ENCODE data around the gene ST7L.
A peak's percentile ranks its signal among the peaks of the same experiment; 100 is the strongest.
"Not testable (repeated sequence)": the region's sequence is repeated elsewhere in the genome, so short reads cannot be mapped to it uniquely, and the experiment has no call there.

ST7L gene, protein sequence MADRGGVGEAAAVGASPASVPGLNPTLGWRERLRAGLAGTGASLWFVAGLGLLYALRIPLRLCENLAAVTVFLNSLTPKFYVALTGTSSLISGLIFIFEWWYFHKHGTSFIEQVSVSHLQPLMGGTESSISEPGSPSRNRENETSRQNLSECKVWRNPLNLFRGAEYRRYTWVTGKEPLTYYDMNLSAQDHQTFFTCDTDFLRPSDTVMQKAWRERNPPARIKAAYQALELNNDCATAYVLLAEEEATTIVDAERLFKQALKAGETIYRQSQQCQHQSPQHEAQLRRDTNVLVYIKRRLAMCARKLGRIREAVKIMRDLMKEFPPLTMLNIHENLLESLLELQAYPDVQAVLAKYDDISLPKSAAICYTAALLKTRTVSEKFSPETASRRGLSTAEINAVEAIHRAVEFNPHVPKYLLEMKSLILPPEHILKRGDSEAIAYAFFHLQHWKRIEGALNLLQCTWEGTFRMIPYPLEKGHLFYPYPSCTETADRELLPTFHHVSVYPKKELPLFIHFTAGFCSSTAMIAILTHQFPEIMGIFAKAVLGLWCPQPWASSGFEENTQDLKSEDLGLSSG

GRCh38 chr1:112618721-112619517, at the start of gene ST7L:
Gene ST7L (minus strand): TSS chr1:112619141. CDS start chr1:112619113, 28 bp downstream.
- DNase-seq, result peak; percentile 39 to 41

DNA sequence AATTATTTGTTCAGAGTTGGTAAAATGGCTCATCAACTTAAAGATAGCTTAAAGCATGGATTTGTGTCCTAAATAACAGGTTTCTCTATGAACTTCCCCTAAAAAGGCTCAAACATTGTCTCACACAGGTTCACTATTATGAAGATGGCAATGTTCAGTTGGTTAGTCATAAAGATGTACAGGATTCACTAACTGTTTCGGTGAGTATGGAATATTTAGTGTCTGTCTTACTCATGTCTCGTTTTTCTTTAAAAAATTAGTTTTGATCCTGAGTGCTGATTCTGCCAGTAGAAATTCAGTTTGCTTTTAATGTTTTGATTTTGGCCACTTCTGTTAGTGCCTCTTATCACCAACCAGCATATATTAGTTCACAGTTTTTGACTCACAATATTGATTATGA, 48.0 kb upstream of the ST7L start:
- DNase-seq, result no peak

DNA sequence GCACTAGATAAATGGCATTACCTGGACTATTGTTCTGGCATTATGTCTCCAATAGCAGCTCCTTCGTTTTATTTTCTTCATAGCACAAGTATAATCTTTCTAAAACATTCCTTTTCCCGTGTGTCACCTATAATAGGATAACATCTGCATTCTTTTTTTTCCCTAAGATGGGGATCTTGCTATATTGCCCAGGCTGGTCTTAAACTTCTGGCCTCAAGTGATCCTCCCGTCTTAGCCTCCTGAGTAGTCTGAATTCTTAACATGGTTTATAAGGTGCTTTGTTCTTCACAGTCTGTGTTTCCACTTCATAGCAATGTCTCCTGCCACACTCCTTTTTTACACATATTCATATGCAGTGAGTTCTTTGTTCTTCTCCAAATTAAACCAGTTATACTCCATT, 46.9 kb upstream of the ST7L start:
- DNase-seq, result no peak

DNA sequence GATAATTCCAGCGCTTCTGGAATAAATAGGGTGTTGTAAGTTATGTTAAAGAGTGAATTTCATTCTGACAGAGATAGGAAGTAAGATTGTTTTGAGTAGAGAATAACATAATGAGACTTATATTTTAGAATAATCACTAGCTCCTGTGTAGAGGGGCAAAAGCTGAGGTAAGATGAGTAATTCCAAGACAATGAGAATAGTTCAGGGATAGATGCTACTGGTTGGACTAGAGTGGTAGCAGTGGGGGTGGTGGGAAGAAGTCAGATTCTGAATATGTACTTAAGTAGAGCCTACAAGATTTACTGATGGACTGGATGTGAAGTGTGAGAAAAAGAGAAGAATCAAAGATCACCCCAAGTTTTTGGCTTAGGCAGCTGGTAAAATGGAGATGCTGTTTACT, 32.3 kb upstream of the ST7L start:
- DNase-seq, result no peak

GRCh38 chr1:112646225-112646624, 27.3 kb upstream of the ST7L start:
- no peak for DNase-seq

DNA sequence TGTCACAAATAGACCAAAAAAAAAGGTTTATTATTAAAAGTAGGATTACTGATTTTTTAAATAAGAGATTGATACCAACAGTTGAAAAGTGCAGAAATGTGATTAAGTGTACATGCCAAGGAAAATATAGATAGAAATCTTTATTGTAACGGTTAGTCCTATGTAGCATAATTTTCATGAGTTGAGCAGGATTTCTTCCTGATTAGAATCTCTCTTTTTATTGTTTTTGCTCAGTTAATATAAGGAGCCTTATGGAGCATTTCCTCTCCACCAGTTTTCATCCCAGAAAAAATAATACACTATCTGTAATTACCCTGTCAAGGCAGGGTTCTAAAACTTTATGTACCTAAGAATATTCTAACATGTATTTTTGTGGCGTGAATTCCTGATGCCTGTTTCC, 24.1 kb upstream of the ST7L start:
- no peak for DNase-seq

DNA sequence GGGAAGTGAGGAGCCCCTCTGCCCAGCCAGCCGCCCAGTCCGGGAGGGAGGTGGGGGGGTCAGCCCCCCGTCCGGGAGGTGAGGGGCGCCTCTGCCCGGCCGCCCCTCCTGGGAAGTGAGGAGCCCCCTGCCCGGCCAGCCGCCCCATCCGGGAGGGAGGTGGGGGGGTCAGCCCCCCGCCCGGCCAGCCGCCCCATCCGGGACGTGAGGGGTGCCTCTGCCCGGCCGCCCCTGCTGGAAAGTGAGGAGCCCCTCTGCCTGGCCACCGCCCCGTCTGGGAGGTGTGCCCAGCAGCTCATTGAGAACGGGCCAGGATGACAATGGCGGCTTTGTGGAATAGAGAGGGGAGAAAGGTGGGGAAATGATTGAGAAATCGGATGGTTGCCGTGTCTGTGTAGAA, 21.5 kb upstream of the ST7L start:
- not testable (repeated sequence) for DNase-seq

GRCh38 chr1:112638110-112638428, 19.1 kb upstream of the ST7L start:
- no peak for DNase-seq

DNA sequence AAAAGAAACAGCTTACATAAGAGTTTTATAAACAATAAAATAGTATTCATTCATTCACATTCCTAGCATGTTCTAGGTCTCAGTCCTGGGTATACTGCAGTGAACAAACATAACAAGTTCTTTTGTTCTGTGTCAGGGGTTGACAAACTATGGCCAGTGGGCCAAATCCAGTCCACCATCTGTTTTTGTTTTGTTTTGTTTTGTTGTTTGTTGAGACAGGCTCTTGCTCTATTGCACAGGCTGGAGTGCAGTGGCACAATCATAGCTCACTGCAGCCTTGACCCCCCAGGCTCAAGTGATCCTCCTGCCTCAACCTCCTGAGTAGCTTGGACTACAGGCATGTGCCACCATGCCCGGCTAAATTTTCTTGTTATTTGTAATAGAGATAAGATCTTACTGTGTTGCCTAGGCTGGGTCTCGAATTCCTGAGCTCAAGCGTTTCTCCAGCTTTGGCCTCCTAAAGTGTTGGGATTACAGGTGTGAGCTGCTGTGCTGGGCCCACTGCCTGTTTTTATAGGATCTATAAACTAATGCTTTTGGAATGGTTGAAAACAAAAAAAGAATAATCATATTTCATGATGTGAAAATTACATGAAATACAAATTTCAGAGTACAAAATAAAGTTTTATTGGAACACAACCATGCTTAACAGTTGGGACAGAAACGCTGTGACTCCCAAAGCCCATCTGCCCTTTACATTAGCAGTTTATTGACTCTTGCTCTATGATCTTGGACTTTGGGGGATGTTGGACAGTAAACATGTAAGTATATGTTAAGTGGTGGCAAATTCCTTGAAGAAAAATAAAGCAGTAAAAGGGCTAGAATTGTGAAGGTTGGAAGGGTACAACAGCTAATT, 18.5 kb upstream of the ST7L start:
- no peak for DNase-seq

DNA sequence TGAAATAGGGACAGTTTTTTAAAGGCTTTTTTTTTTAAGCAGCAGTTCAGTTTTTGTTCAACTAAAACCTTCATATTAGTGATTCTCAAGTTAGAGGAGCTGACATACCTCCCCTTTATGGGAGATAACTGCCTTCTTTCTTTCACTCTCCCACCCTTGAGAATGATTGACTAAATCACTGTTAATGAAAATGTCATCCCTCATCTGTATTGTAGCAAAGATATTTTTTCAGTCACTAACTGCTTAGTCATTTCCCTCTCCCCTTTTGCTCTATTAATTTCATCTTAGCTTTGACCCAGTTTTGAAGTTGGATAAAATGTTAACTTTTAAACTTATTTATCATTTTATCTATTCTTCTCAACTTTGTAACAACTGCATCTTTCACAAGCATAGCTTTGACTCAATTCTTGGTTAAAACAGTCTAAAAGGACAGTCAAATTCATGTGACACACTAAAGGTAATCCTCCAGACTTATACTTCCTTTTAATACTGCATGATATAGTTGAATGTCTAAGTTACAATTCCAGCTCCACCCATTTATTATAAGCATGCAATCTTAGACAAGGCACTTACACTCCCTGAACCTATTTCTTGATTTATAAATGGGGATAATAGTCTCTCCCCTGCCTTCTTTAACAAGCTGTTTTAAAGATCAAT, 17.8 kb upstream of the ST7L start:
- no peak for DNase-seq

DNA sequence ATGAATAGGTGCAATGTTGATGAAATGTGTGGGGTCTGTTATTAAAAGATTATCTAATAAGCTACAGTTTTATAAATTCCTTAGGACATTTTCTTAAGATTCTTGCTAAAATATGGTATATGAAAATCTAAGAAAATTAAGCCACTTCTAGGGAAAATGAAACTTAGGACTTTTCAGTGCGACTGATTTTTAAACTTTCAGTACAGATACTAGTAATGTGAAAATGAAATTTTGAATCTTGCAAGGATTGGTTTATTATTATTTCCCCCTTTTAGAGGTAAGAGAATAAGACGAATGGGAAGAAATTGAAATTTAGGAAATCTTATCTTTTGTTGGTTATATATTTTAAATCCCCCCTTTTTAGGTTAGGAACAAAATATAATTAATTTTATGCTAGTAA, 17.1 kb upstream of the ST7L start:
- DNase-seq, result no peak

DNA sequence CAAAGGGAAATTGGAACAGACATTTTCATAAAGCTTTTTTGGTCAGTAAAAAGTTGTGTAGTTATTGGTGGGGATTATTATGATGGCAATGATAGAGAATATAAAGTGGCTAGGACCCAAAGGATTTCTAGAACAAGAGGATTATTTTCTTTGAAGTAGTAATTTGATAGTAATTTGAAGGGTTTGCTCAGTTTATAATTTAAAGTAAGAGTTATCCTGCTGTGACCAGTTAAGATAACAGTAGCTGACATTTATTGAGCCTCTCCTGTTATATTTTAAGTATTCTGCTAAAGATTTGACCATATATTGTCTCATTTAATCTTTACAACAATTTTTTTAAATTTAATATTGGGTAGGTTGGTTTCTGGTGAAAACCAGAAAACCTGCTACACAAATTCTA, 15.4 kb upstream of the ST7L start:
- no peak for DNase-seq

DNA sequence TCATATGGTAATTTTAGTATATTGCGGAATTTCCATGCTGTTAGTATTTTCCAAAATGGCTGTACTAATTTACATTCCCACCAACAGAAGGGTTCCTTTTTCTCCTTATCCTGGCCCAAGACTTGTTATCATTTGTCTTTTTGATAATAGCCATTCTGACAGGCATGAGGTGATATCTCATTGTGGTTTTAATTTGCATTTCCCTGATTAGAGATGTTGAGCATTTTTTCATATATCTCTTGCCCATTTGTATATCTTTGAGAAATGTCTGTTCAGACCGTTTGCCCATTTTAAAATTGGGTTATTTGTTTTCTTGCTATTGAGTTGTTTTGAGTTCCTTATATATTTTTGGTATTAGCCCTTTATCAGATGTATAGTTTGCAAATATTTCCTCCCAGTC, 14.7 kb upstream of the ST7L start:
- no peak for DNase-seq

- no peak for DNase-seq
These were observed 10.3 kb upstream of the ST7L start for GRCh38 chr1:112629256-112629655.

GRCh38 chr1:112628516-112628915, 9.6 kb upstream of the ST7L start:
- no peak for DNase-seq

DNA sequence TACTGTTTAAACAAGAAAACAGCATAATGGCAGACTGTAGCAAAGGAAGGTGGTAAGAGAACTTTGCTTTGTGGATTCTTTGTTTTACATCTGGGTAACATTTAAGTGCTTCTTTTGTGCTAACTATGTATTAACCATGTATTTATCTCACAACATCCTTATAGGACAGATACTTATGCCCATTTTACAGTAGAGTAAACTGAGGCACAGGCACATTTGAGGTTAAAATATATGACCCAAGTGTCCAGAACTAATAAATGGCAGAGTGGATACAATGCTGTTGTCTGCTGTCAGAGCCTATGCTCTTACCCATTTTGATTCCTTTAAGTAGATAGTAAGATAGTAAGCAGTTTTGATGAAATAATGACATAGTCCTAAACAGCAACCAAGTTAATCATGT, 7.9 kb upstream of the ST7L start:
- DNase-seq, result no peak

DNA sequence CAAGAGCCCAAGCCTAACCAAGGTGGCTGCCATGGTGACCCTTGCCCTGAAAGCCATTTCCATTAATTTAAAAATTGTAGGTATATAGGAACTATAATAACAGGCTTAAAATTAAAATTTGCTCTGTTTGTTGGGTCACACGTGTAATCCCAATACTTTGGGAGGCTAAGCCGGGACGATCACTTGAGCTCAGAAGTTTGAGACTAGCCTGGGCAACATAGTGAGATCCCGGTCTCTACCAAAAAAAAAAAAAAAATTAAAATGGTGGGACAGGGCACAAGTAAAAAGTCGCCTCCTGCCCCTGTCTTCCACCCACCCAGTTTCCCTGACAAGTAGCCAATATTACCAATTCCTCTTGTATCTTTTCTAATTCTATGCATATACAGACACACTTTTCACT, 7.3 kb upstream of the ST7L start:
- no peak for DNase-seq

GRCh38 chr1:112625696-112626095, 6.8 kb upstream of the ST7L start:
- no peak for DNase-seq

GRCh38 chr1:112624493-112624892, 5.6 kb upstream of the ST7L start:
- not testable (repeated sequence) for DNase-seq

DNA sequence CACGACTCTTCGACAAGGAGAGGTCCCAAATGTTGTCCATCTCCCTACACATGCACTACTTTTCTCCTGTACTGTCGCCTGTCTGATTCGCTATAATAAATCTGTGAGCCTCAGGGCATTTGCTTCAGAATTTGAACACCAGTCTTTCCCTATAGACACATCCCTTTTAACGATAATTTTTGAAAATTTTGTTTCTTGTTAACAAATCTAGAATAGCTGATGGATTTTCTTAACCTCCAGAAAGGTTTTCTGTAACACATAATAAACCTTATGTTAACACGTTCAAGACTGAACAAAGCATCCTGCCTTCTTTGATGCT, 1.4 kb upstream of the ST7L start:
- DNase-seq, result no peak

DNA sequence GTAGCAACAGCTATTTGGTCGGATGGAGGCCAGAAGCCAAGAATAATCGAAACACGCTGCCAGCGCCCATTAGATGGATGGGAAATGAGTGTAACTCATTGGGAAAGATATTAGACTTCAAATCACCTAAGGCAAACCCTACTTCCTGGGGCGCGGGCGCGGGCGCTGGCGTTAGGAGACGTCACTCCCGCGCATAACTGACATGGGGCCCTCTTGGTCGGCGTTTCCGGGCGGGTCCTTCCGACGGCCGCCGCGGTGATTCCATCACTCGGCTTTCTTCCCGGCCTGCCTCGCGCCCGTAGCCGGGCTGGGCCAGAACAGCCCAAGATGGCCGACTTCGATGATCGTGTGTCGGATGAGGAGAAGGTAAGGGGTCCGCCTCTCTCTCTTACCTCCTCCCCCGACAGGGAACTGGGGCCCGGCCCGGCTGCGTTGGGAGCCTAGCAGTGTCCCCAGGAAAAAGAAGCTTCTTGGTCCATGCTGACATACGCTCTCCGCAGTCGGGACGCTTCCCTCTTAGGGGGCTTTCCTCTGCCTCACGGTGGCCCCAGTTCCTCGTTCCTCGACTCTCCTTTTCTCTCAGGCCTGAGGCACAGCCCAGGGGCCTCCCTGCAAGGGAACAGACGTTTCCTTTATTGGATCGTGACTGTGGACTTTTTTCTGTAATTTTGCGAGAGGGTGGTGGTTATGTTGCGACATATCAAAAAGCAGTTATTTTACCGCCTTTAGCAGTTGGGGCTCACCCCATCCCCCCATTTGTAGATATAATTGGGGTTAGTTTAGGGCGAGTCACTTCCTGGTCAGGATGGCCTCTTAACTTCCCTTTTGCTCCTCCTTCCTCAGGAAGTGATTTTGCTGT, 806 bp upstream of the ST7L start, which contains the start of gene CAPZA1:
Gene CAPZA1, plus strand, starts transcription at position 315 of the 859 bp plus-strand sequence. Its CDS starts 13 bp downstream, at position 328.
- peak; percentile 82 to 84 for DNase-seq
